Large intestine (tissue), 12 donors: Measurements from ENCODE around the gene DMRTA2. TPM values are rescaled to one million over a fixed set of nuclear protein-coding genes. Genes with fewer than 3 reads are reported as not detected.

ENCODE experiments used
- DNase-seq, 2 donors: peaks; one replicate each; pipeline versions ENCODE4 v3.0.0 to v3.0.0-alpha.2; 2013
- H3K27ac ChIP-seq: one replicate; pipeline ENCODE4 v1.5.1; 2013; ENCODE audit warnings: low read length
- H3K27me3 ChIP-seq: 2 replicates; pipeline ENCODE4 v1.6.1; 2013; ENCODE audit warnings: low read length; ENCODE audit not compliant: control insufficient read depth, insufficient read depth
- H3K36me3 ChIP-seq: 2 replicates; pipeline ENCODE4 v1.6.1; 2013; ENCODE audit warnings: low read length; ENCODE audit not compliant: control insufficient read depth, insufficient read depth
- H3K4me1 ChIP-seq: one replicate; pipeline ENCODE4 v1.6.1; 2013; ENCODE audit warnings: low read length; ENCODE audit not compliant: control insufficient read depth, insufficient read depth
- H3K4me3 ChIP-seq: one replicate; pipeline ENCODE4 v1.5.1; 2013; ENCODE audit warnings: low read length
- H3K9me3 ChIP-seq: one replicate; pipeline ENCODE4 v1.6.1; 2013; ENCODE audit warnings: mild to moderate bottlenecking, low read depth, low read length, moderate library complexity; ENCODE audit not compliant: control insufficient read depth
- WGBS: methylation state at CpG from one replicate; pipeline ENCODE4 v1.1.5; 2013; ENCODE audit warnings: low lambda C conversion rate; ENCODE audit not compliant: insufficient coverage; 5-methylcytosine and 5-hydroxymethylcytosine counted together
- long read RNA-seq, 11 donors: transcript quantifications; one replicate each; lab custom pipeline, GENCODE V29; 2026
- polyA plus RNA-seq: library from polyadenylated mRNA; unstranded; fragments of 120-200 nt; gene quantifications from one replicate; pipeline ENCODE4 v1.2.1, GENCODE V29; 2013

DMRTA2 gene
- polyA plus RNA-seq, result not detected
- long read RNA-seq, donor 1, result 0 reads
- long read RNA-seq, donor 2, result 0 reads
- long read RNA-seq, donor 3, result 0 reads
- long read RNA-seq, donor 4, result 0 reads
- long read RNA-seq, donor 5, result 0 reads
- long read RNA-seq, donor 6, result 0 reads
- long read RNA-seq, donor 7, result 0 reads
- long read RNA-seq, donor 8, result 0 reads
- long read RNA-seq, donor 9, result 0 reads
- long read RNA-seq, donor 10, result 0 reads
- long read RNA-seq, donor 11, result 0 reads

DNA sequence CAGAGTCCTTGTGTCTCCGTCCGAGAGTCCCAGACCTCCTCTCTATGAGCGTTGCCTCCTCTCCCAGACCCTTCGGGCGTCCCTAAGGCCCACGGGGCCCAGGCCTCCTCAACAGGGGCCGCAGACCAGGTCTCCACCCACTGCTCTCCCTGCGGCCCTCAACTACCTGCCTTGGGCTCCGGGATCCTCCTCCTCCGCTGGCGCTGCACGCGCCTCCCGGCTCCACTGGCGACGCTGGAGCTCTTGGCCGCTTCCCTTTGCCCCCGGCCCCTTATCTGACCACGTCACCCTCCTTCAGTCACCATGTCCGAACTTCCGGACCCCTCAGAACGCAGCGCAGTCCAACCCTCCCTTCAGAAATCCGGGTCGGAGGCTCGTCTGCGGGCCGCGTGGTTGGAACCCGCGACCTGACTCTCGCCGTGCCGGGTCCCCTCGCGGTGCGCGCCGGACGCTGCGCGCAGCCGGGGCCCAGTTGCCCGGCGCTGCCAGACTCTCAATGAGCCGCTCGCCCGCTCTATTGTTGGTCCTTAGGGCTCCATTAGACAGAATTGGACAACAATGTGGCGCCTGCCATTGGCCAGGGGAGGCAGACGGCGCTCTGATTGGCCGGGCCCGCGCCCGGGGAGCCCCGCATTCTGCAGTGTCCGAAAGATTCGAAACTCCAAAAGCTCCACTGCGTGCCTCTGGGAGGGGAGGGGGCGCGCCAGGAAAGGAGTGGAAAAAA, at the start of gene DMRTA2:
Gene DMRTA2 (minus strand): TSS at position 498 of the 724 bp plus-strand sequence. CDS start 1,907 bp downstream, outside the sequence.
- no peak within 1 kb of the TSS for H3K27ac ChIP-seq
- no peaks in the 10 kb centered on the region for H3K36me3 ChIP-seq
- no peak within 1 kb of the TSS for H3K4me3 ChIP-seq
- peaks cover 99% of the 10 kb centered on the region for H3K27me3 ChIP-seq
- no peak for DNase-seq
- peaks cover 25% of the 10 kb centered on the region for H3K9me3 ChIP-seq
- H3K4me1 ChIP-seq, result peaks cover 18% of the 10 kb centered on the region
- no CpG with 5 or more reads among the region's 61 CpGs for WGBS

DNA sequence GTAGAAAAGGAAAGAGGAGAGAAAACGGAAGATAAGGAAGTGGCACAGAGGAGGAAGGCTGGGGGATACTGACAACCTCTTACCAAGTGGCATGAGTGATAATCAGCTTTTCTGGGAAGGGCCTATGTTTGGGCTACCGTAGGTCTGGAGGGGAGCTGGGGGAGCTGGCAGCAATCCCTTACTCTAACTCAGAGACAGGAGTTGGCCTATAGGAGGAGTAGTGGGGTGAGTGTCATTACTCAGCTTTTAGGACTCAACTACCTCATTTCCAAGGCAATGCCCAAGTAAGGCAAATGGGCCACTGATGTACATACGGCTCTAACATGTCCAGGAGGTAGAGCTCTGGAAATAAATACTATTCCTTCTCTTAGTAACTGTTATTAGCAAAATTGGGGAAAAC, 48.7 kb upstream of the DMRTA2 start:
- peaks cover 7% of the 10 kb centered on the region for H3K36me3 ChIP-seq
- H3K4me1 ChIP-seq, result peaks cover 5% of the 10 kb centered on the region
- 93% methylated on average over 1 of the region's 3 CpGs for WGBS
- H3K27me3 ChIP-seq, result no peaks in the 10 kb centered on the region
- H3K9me3 ChIP-seq, result no peaks in the 10 kb centered on the region
- no peak overlapping the region for H3K27ac ChIP-seq
- no peak for DNase-seq
- no peak overlapping the region for H3K4me3 ChIP-seq

- Histone ChIP-seq H3K4me1 (no peaks in the 10 kb centered on the region), H3K4me3 (no peak overlapping the region), H3K27me3 (no peaks in the 10 kb centered on the region), H3K9me3 (no peaks in the 10 kb centered on the region), H3K27ac (no peak overlapping the region), H3K36me3 (no peaks in the 10 kb centered on the region)
- WGBS, result no CpG with 5 or more reads among the region's 2 CpGs
- DNase-seq, result no peak
These were observed 39.7 kb upstream of the DMRTA2 start for GRCh38 chr1:50462964-50463363.

- Histone ChIP-seq H3K27ac (no peak overlapping the region), H3K9me3 (no peaks in the 10 kb centered on the region), H3K36me3 (no peaks in the 10 kb centered on the region), H3K4me1 (no peaks in the 10 kb centered on the region), H3K4me3 (no peak overlapping the region), H3K27me3 (no peaks in the 10 kb centered on the region)
- no peak for DNase-seq
- 96% methylated on average over 3 of the region's 5 CpGs for WGBS
These were observed 35.3 kb upstream of the DMRTA2 start for GRCh38 chr1:50458507-50458906.

DNA sequence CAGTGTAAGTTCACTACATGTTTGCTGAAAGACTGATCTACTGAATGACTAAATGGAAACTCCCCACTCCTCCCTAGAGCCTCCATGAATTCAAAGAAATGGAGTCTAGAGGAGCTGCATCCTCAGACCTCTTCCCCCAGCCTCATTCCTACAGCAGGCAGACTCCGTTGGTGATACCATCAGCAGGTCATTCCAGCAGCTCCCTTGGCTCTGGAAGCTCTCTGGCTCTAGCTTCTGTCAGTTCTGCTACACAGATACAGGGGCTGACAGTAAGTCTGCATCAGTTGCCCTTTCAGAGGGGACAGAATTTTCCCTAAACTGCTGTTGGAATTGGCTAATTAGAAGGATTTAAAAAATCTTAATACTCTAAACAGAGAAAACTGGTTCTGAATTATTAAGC, 31.7 kb upstream of the DMRTA2 start:
- no CpG with 5 or more reads among the region's 1 CpG for WGBS
- peaks cover 4% of the 10 kb centered on the region for H3K36me3 ChIP-seq
- H3K4me1 ChIP-seq, result no peaks in the 10 kb centered on the region
- H3K27me3 ChIP-seq, result no peaks in the 10 kb centered on the region
- H3K9me3 ChIP-seq, result no peaks in the 10 kb centered on the region
- no peak for DNase-seq
- H3K4me3 ChIP-seq, result no peak overlapping the region
- H3K27ac ChIP-seq, result no peak overlapping the region

DNA sequence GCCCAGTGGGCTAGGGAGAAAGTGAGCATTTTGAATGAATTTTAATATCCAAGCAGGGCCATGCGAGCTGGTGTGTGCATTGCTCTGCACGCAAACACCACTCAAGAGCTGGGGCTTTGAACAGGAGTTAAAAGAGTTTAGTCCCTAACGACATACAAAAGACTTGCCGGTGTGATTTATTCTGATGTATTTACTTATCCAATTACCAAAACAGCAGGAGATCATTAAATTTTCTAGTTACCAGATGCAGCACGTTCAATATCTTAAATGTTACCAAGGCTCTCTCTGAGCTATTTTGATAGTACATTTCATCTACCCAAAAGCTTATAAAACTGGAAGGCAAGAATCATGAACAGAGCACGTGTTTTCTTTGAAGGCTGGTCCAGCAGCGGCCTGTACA, 30.0 kb upstream of the DMRTA2 start:
- Histone ChIP-seq H3K9me3 (no peaks in the 10 kb centered on the region), H3K4me3 (no peak overlapping the region), H3K27ac (no peak overlapping the region), H3K36me3 (peaks cover 4% of the 10 kb centered on the region), H3K4me1 (no peaks in the 10 kb centered on the region), H3K27me3 (no peaks in the 10 kb centered on the region)
- DNase-seq, result no peak
- WGBS, result no CpG with 5 or more reads among the region's 7 CpGs

DNA sequence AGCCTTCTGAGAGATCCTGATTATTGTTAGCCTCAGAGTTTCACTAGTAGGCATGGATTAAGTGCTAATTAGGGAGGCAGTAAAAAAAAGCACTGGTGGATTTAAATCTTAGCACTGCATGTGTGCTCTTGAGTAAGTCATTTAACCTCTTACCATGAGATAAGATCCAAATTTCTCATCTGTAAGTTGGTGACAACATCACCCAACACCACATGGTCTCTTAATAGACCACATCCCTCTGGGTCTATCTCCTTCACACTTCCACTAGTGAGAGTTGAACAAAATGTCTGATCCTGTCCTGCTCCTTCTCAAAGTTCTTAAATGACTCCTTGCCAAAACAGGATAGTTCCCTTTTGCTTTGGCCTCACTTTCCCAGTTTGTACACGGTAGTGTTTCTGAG, 29.5 kb upstream of the DMRTA2 start:
- no peaks in the 10 kb centered on the region for H3K27me3 ChIP-seq
- DNase-seq, result no peak
- WGBS, result no CpG with 5 or more reads among the region's 1 CpG
- H3K36me3 ChIP-seq, result peaks cover 4% of the 10 kb centered on the region
- no peak overlapping the region for H3K4me3 ChIP-seq
- H3K9me3 ChIP-seq, result no peaks in the 10 kb centered on the region
- no peak overlapping the region for H3K27ac ChIP-seq
- H3K4me1 ChIP-seq, result no peaks in the 10 kb centered on the region

GRCh38 chr1:50450861-50451653, 27.8 kb upstream of the DMRTA2 start:
- DNase-seq, result no peak
- no peak overlapping the region for H3K27ac ChIP-seq

GRCh38 chr1:50447961-50448360, 24.7 kb upstream of the DMRTA2 start:
- Histone ChIP-seq H3K4me3 (no peak overlapping the region), H3K27ac (no peak overlapping the region), H3K9me3 (no peaks in the 10 kb centered on the region), H3K4me1 (no peaks in the 10 kb centered on the region), H3K27me3 (no peaks in the 10 kb centered on the region), H3K36me3 (peaks cover 6% of the 10 kb centered on the region)
- DNase-seq, result no peak
- WGBS, result no CpG with 5 or more reads among the region's 1 CpG

More at GRCh38 chr1:50450861-50451653, 27.8 kb upstream of the DMRTA2 start:
- H3K4me3 ChIP-seq, result no peak overlapping the region
- H3K36me3 ChIP-seq, result peaks cover 4% of the 10 kb centered on the region
- WGBS, result 100% methylated on average over 1 of the region's 4 CpGs
- H3K9me3 ChIP-seq, result no peaks in the 10 kb centered on the region
- no peaks in the 10 kb centered on the region for H3K27me3 ChIP-seq
- no peaks in the 10 kb centered on the region for H3K4me1 ChIP-seq

GRCh38 chr1:50441183-50441582, 17.9 kb upstream of the DMRTA2 start:
- Histone ChIP-seq H3K27ac (no peak overlapping the region), H3K36me3 (peaks cover 25% of the 10 kb centered on the region), H3K9me3 (no peaks in the 10 kb centered on the region), H3K4me1 (no peaks in the 10 kb centered on the region), H3K4me3 (no peak overlapping the region), H3K27me3 (no peaks in the 10 kb centered on the region)
- DNase-seq, result no peak
- WGBS, result 100% methylated on average over 3 of the region's 6 CpGs
